GM19328 (cell line): ENCODE measurements around the gene GPC3.

Experiments
- ATAC-seq: cut with Tn5 transposase; IDR thresholded peaks from one replicate; pipeline ENCODE4 v1.9.1; 2021; ENCODE audit warnings: mild to moderate bottlenecking, moderate library complexity; ENCODE audit not compliant: unreplicated experiment

GPC3 gene

GRCh38 chrX:133933316-133933715, 52.1 kb downstream of the GPC3 start:
- ATAC-seq: no peak

- no peak for ATAC-seq
Observed at GRCh38 chrX:133929836-133930464, 55.4 kb downstream of the GPC3 start.

GRCh38 chrX:133928365-133928764, 57.0 kb downstream of the GPC3 start:
- ATAC-seq: no peak

- no peak for ATAC-seq
Observed at GRCh38 chrX:133926809-133927208, 58.6 kb downstream of the GPC3 start.

- no peak for ATAC-seq
Observed at GRCh38 chrX:133926099-133926498, 59.3 kb downstream of the GPC3 start.

GRCh38 chrX:133924548-133924947, 60.8 kb downstream of the GPC3 start:
- no peak for ATAC-seq

GRCh38 chrX:133923548-133923947, 61.8 kb downstream of the GPC3 start:
- no peak for ATAC-seq

- ATAC-seq: no peak
Observed at GRCh38 chrX:133923113-133923512, 62.3 kb downstream of the GPC3 start.

- no peak for ATAC-seq
Observed at GRCh38 chrX:133922390-133922771, 63.0 kb downstream of the GPC3 start.

GRCh38 chrX:133921764-133922389, 63.5 kb downstream of the GPC3 start:
- ATAC-seq: peak; percentile 67

GRCh38 chrX:133921086-133921485, 64.3 kb downstream of the GPC3 start:
- ATAC-seq: no peak

- ATAC-seq: no peak
Observed at GRCh38 chrX:133918361-133918771, 67.0 kb downstream of the GPC3 start.

- ATAC-seq: no peak
Observed at GRCh38 chrX:133916984-133917722, 68.2 kb downstream of the GPC3 start.

- no peak for ATAC-seq
Observed at GRCh38 chrX:133913658-133914388, 71.6 kb downstream of the GPC3 start.

- ATAC-seq: no peak
Observed at GRCh38 chrX:133913009-133913408, 72.4 kb downstream of the GPC3 start.

- no peak for ATAC-seq
Observed at GRCh38 chrX:133911825-133912495, 73.4 kb downstream of the GPC3 start.

- no peak for ATAC-seq
Observed at GRCh38 chrX:133910539-133910938, 74.9 kb downstream of the GPC3 start.

GRCh38 chrX:133909888-133910287, 75.5 kb downstream of the GPC3 start:
- no peak for ATAC-seq

GRCh38 chrX:133908223-133908955, 77.0 kb downstream of the GPC3 start:
- no peak for ATAC-seq

- ATAC-seq: no peak
Observed at GRCh38 chrX:133907606-133908005, 77.8 kb downstream of the GPC3 start.
